DMS79 treated with DMSO at 0.1 percent for 48 hours (cell line): ENCODE data around the gene FBXW4.

Experiments
- DNase-seq: peaks from one replicate; lab custom pipeline; 2025; lab: John Stamatoyannopoulos, UW

FBXW4 gene

DNA sequence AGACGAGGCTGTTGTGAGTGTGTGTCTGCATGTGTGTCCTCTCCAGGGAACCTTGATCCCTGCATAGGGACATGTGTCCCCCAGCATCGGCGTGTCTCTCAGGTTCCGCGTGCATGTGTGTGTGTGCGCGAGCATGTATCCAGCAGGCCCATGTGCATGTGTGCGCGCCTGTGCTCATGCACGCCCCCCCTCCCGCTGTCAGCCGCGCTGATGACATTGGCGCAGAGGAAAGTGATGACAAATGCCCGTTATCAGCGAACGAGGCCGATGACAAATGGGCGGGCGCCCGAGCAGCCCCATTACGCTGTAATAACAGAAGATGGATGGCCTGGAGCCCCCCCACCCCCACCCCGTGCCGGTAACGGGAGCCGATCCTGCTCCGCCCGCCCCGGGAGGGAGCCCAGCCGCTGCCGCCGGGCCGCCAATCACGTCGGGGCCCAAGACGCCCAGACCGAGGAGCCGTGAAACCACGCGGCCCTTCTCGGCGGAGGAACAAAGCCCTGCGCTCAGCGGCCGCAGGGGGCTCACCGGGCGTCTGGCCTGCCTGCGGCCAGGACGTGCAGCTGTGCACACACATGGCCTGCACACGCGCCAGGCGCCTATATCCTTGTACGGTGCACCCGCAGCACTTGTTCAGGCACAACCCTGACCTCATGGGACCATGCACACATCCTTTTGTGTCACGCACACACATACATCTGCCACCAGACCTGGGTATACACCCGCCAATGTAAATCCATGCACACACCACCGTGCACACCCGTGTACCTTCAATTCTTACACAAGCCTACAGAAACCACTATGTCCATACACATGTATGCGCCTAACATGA, 128.4 kb downstream of the FBXW4 start:
- DNase-seq: peak; percentile 30

- peak; percentile 30 for DNase-seq
These were observed 129.0 kb downstream of the FBXW4 start for GRCh38 chr10:101565936-101566332.

GRCh38 chr10:101565370-101565900, 129.5 kb downstream of the FBXW4 start:
- DNase-seq: no peak

DNA sequence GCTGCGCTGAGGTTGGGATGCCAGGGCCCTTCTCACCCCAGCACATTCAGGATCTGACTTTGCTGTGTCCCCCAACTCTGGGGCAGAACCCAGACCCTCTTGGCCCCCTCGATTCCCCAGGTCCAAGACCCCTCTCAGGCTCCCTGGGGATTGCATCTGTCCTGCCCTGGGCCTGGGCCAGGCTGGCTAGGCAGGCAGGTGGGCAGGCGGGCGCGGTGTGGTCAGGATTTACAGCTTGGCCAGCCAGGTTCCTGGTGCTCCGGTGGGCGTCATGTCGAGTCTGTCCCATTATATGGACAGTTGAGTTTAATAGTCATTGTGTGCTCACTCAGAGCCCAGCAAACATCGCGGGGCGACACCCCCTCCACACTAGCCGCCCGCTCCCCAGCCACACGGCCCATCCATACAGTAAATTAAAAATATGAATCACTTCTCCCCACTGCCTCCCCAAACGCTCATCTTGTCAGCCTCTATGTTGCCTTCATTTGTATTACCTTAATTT, 130.4 kb downstream of the FBXW4 start:
- no peak for DNase-seq

DNA sequence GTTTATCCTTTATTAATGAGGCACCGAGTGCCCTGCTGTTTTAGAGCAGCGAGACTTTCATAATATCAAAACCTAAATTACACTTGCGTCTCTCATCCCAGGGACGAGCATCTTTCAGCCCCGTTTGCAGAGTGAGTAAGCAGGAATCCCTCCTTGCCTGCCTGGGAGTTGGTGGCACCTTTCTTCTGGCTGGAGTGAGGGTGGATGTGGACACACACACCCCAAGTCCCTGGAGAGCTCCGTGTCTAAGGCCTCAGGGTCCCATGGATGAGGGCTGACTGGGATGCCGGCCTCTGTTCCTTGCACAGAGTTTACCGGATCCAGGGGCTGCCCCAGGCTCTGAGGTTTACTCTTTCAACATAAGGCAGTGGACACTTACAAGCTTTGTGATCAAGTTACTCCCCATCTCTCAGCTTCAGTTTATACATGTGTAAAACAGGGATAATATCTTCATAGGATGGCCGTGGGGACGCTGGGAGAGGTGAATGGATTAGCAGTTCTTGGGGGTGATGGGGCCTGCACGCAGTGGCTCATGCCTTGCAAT, 131.4 kb downstream of the FBXW4 start:
- DNase-seq: no peak

DNA sequence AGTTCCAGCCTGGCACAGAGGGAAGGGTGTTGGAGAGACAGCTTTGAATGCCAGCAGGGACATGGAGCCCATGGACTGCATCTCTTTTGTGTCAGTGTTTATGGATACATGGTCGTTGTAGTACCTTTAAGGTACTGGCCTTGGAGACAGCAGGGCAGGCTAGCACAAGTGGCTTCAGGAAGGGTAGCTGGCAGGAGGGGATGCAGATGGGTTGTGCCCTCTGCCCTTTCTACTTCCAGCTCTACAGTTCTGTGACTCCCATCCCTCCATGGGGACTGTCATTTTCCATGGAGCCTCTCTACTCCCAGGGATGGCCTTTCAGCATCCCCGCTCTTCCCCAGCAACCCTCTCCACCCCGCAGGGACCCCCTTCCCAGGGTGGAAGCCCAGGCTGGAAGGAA, 132.0 kb downstream of the FBXW4 start:
- DNase-seq: no peak

DNA sequence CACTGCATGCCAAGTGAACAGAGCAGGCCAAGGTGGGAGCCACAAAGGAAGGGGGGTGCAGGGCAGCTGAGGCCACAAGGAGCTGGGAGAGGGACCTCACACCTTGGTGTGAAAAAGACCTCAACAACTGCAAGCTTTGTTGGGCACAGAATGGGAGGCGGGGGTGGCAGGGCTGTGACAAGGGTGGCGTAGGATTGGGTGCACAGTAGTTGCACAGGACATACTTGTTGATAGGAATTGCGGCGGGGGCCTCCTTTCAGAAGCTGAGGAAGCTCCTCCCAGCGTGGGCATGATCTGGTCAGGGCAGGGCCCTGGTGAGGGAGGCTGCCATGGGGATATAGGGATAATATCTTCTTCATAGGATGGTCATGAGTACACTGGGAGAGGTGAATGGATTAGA, 132.7 kb downstream of the FBXW4 start:
- no peak for DNase-seq

DNA sequence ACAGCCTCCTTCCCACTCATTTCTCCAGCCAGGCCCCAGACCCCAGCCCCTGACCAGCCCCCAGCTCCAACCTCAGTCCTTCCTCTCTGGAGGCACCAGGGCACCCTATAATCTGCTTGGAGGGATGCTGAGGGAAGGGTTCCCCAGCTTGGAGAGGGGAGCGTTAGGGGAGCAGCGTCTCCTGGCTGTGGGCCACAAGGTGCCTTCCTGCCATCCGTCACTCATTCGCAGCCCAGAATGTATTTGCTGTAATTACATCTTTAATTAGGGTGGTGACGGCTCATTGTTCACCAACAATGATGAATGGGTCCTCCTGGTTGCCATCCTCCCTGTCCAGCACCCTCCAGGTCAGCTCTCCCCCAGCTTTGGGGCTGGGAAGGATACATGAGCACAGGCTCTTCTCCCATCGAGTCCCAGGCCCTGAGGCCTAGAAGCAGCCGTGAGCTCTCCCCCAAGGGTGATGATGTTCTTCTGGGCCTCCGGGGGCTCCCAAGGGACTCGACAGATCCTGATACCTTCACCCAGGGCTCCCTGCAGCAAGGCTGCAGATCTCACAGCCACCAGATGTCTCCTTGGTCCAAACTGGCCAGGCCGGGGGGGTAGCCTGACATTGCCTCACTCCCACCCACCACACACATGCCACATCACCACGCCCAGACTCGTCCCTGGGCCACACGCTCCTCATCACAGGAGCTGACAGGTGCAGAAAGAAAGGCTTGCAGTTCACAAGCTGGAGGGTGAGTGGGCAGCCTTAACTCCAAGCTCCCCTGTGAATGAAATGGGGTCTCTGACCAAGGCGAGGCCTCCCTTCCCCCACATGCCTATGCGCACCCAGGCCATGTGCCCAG, 133.7 kb downstream of the FBXW4 start:
- no peak for DNase-seq
